Kidney epithelial cell (primary cell): ENCODE data around the gene PRMT7. TPM values are rescaled to one million over a fixed set of nuclear protein-coding genes. Genes with fewer than 3 reads are reported as not detected.
A peak's percentile ranks its signal among the peaks of the same experiment; 100 is the strongest.

ENCODE experiments used
- DNase-seq: peaks from one replicate; pipeline ENCODE4 v3.0.0-alpha.2; 2010; ENCODE audit warnings: low read depth
- H3K27me3 ChIP-seq: 2 replicates; pipeline ENCODE4 v1.6.0; 2011; ENCODE audit warnings: low read length; ENCODE audit not compliant: control insufficient read depth, insufficient read depth
- H3K36me3 ChIP-seq: 2 replicates; pipeline ENCODE4 v1.5.1; 2011; ENCODE audit warnings: low read length; ENCODE audit not compliant: control insufficient read depth, insufficient read depth
- H3K4me3 ChIP-seq: 2 replicates; pipeline ENCODE4 v1.5.1; 2011; ENCODE audit warnings: low read depth, mild to moderate bottlenecking, control low read depth, low read length
- CTCF ChIP-seq: IDR thresholded peaks from 2 replicates; pipeline ENCODE4 v1.5.1; 2011; ENCODE audit warnings: mild to moderate bottlenecking, moderate library complexity, low read length, control low read depth, inconsistent platforms; ENCODE audit not compliant: insufficient read depth, poor library complexity, severe bottlenecking
- total RNA-seq: library from RNA; depleted of rRNA; stranded (reverse); fragments of >200 nt; gene quantifications from 2 replicates; pipeline ENCODE4 v1.2.3, GENCODE V29; 2015

PRMT7 gene
- total RNA-seq, 1 donor from 2014 or later = 41.8 TPM

- TF ChIP-seq CTCF = no peak
- Histone ChIP-seq H3K36me3 (no peaks in the 10 kb centered on the region), H3K4me3 (no peak overlapping the region), H3K27me3 (no peaks in the 10 kb centered on the region)
- DNase-seq = no peak
These were observed 92.4 kb downstream of the PRMT7 start for GRCh38 chr16:68403177-68403576.

- H3K27me3 ChIP-seq = peaks cover under 1% of the 10 kb centered on the region
- no peak for TF ChIP-seq CTCF
- H3K36me3 ChIP-seq = no peaks in the 10 kb centered on the region
- H3K4me3 ChIP-seq = no peak overlapping the region
- DNase-seq = no peak
These were observed 92.9 kb downstream of the PRMT7 start for GRCh38 chr16:68403704-68404103.

GRCh38 chr16:68404736-68405345 lies 94.0 kb downstream of the PRMT7 start:
- TF ChIP-seq CTCF = no peak
- no peaks in the 10 kb centered on the region for H3K36me3 ChIP-seq
- no peak overlapping the region for H3K4me3 ChIP-seq
- H3K27me3 ChIP-seq = peaks cover 6% of the 10 kb centered on the region
- no peak for DNase-seq

- H3K4me3 ChIP-seq = no peak overlapping the region
- H3K36me3 ChIP-seq = no peaks in the 10 kb centered on the region
- TF ChIP-seq CTCF = no peak
- DNase-seq = peak; percentile 29
- H3K27me3 ChIP-seq = peaks cover 6% of the 10 kb centered on the region
These were observed 95.8 kb downstream of the PRMT7 start for GRCh38 chr16:68406458-68407152.

Other genes with a start within 250 kb of the PRMT7 start
- 15.2 and 21.7 TPM in 2 replicates for gene NFATC3, start 225.6 kb upstream of the PRMT7 start, total RNA-seq
- gene ESRP2, start 74.9 kb upstream of the PRMT7 start, total RNA-seq = 26.9 and 42.0 TPM in 2 replicates
- gene PLA2G15, start 65.6 kb upstream of the PRMT7 start, total RNA-seq = 27.2 and 29.6 TPM in 2 replicates
- 12.1 and 29.4 TPM in 2 replicates for gene SLC7A6, start 46.5 kb upstream of the PRMT7 start, total RNA-seq
- gene SLC7A6OS, start 73 bp upstream of the PRMT7 start, total RNA-seq = 10.4 and 14.4 TPM in 2 replicates
- under 0.01 and 0.38 TPM in 2 replicates for gene SMPD3, start 137.5 kb downstream of the PRMT7 start, total RNA-seq
- 49.2 and 57.7 TPM in 2 replicates for gene ZFP90, start 228.3 kb downstream of the PRMT7 start, total RNA-seq